Measurements from ENCODE around the gene ANO10.

DNA sequence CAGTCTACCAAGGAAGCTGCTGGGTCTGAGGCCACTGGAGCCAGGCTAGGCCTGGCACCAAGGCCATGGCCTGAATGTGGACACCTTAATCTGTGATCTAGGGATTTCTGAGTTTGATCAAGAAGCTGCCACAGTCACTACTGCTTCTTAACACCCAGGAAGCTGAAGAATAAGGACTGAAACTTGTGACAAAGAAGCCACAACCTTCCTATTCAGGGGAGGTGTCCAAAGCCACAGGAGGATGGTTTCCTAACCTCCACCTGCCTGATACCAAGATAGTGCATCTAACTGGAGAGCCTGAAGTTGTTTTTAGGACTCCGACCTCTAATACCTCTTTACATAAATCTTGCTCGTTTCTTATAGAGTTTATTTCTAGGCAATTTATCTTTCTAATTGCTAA, 5.5 kb upstream of the ANO10 start:
- no peak for TF ChIP-seq CTCF (IDR thresholded peaks at IDR 0.05)
- no peak for TF ChIP-seq POLR2A (IDR thresholded peaks at IDR 0.05)
- no peak for TF ChIP-seq POLR2AphosphoS5 (IDR thresholded peaks at IDR 0.05)
